ENCODE data around the gene DNM3. TPM values are rescaled to one million over a fixed set of nuclear protein-coding genes. Genes with fewer than 3 reads are reported as not detected.
A peak's percentile ranks its signal among the peaks of the same experiment; 100 is the strongest.

DNM3 gene
- total RNA-seq, 1 donor, result 0.72 TPM

GRCh38 chr1:171844381-171844780, 3.1 kb downstream of the DNM3 start:
- Histone ChIP-seq H3K4me1 (ENCODE audit: insufficient read depth, low read length) (peaks cover 10% of the 10 kb centered on the region), H2AFZ (ENCODE audit: low read length) (no peak overlapping the region), H3K79me2 (ENCODE audit: insufficient read depth, low read length) (no peaks in the 10 kb centered on the region), H3K4me3 (ENCODE audit: insufficient read depth, low read length) (no peak overlapping the region), H4K20me1 (ENCODE audit: insufficient read depth, low read length) (no peaks in the 10 kb centered on the region), H3K36me3 (ENCODE audit: insufficient read depth, low read length) (no peaks in the 10 kb centered on the region), H3K27me3 (ENCODE audit: insufficient read depth, low read length) (peaks cover 21% of the 10 kb centered on the region), H3K9me3 (ENCODE audit: low read depth, low read length) (no peaks in the 10 kb centered on the region), H3K27ac (ENCODE audit: low read depth, low read length) (no peak overlapping the region), H3K4me2 (ENCODE audit: insufficient read depth, low read length) (no peak overlapping the region)
- DNase-seq (ENCODE audit: insufficient read length, low spot score, missing footprints), result peak; percentile 15
- TF ChIP-seq CTCF (IDR thresholded peaks at IDR 0.05; ENCODE audit: extremely low read depth, low read depth, low read length), result no peak

- TF ChIP-seq CTCF (IDR thresholded peaks at IDR 0.05; ENCODE audit: extremely low read depth, low read depth, low read length), result no peak
- Histone ChIP-seq H2AFZ (ENCODE audit: low read length) (no peak overlapping the region), H3K36me3 (ENCODE audit: insufficient read depth, low read length) (no peaks in the 10 kb centered on the region), H3K9me3 (ENCODE audit: low read depth, low read length) (no peaks in the 10 kb centered on the region), H3K27me3 (ENCODE audit: insufficient read depth, low read length) (peaks cover 21% of the 10 kb centered on the region), H3K4me2 (ENCODE audit: insufficient read depth, low read length) (no peak overlapping the region), H3K27ac (ENCODE audit: low read depth, low read length) (no peak overlapping the region), H4K20me1 (ENCODE audit: insufficient read depth, low read length) (no peaks in the 10 kb centered on the region), H3K4me3 (ENCODE audit: insufficient read depth, low read length) (no peak overlapping the region), H3K4me1 (ENCODE audit: insufficient read depth, low read length) (peaks cover 8% of the 10 kb centered on the region), H3K79me2 (ENCODE audit: insufficient read depth, low read length) (no peaks in the 10 kb centered on the region)
- no peak for DNase-seq (ENCODE audit: insufficient read length, low spot score, missing footprints)
These were observed 4.7 kb downstream of the DNM3 start for GRCh38 chr1:171845998-171846397.

- Histone ChIP-seq H2AFZ (ENCODE audit: low read length) (no peak overlapping the region), H4K20me1 (ENCODE audit: insufficient read depth, low read length) (no peaks in the 10 kb centered on the region)
- no peak for DNase-seq (ENCODE audit: insufficient read length, low spot score, missing footprints)
These were observed 8.1 kb downstream of the DNM3 start for GRCh38 chr1:171849245-171849898.

More at GRCh38 chr1:171849245-171849898, 8.1 kb downstream of the DNM3 start:
- Histone ChIP-seq H3K27ac (ENCODE audit: low read depth, low read length) (no peak overlapping the region), H3K36me3 (ENCODE audit: insufficient read depth, low read length) (no peaks in the 10 kb centered on the region), H3K4me1 (ENCODE audit: insufficient read depth, low read length) (no peaks in the 10 kb centered on the region), H3K79me2 (ENCODE audit: insufficient read depth, low read length) (no peaks in the 10 kb centered on the region), H3K4me2 (ENCODE audit: insufficient read depth, low read length) (no peak overlapping the region), H3K4me3 (ENCODE audit: insufficient read depth, low read length) (no peak overlapping the region), H3K9me3 (ENCODE audit: low read depth, low read length) (no peaks in the 10 kb centered on the region), H3K27me3 (ENCODE audit: insufficient read depth, low read length) (no peaks in the 10 kb centered on the region)
- TF ChIP-seq CTCF (IDR thresholded peaks at IDR 0.05; ENCODE audit: extremely low read depth, low read depth, low read length), result no peak

Measured in osteoblast (primary cell).